HEK293 (cell line): Measurements from ENCODE around the gene SETD2.

Source experiments
- ZNF214 ChIP-seq: fragments of 450-650 bp; formaldehyde crosslinking; IDR thresholded peaks from 2 replicates; pipeline ENCODE4 v1.5.1; 2017; ENCODE audit warnings: missing biosample characterization, mild to moderate bottlenecking, missing genetic modification characterization, borderline replicate concordance
- ZNF488 ChIP-seq: fragments of 450-650 bp; formaldehyde crosslinking; IDR thresholded peaks from 2 replicates; pipeline ENCODE4 v1.5.1; 2016; ENCODE audit warnings: missing biosample characterization, missing genetic modification characterization

GRCh38 chr3:47130557-47130956 lies 33.4 kb downstream of the SETD2 start:
- TF ChIP-seq ZNF488 (tag by site-specific recombination) (no peak), ZNF214 (tag by site-specific recombination) (no peak)
